Skeletal muscle tissue (tissue), 4 donors: ENCODE measurements around the gene ANXA4. TPM values are rescaled to one million over a fixed set of nuclear protein-coding genes. Genes with fewer than 3 reads are reported as not detected.
A peak's percentile ranks its signal among the peaks of the same experiment; 100 is the strongest.
"Not testable (repeated sequence)": the region's sequence is repeated elsewhere in the genome, so short reads cannot be mapped to it uniquely, and the experiment has no call there.

Experiments
- H3K27ac ChIP-seq: one replicate; pipeline ENCODE4 v1.7.0; 2013; ENCODE audit warnings: mild to moderate bottlenecking, low read depth, low read length, inconsistent platforms
- H3K27me3 ChIP-seq, 3 donors: one replicate each; pipeline ENCODE4 v1.7.0; 2013; ENCODE audit warnings: low read length in 3 of 3; ENCODE audit not compliant: control insufficient read depth in 3 of 3, insufficient read depth in 3 of 3
- H3K36me3 ChIP-seq, 3 donors: one replicate each; pipeline ENCODE4 v1.7.0; 2013; ENCODE audit warnings: low read length in 3 of 3; ENCODE audit not compliant: control insufficient read depth in 3 of 3, insufficient read depth in 3 of 3
- H3K4me1 ChIP-seq, 3 donors: one replicate each; pipeline ENCODE4 v1.7.0; 2013; ENCODE audit warnings: low read length in 3 of 3, mild to moderate bottlenecking in 3 of 3; ENCODE audit not compliant: control insufficient read depth in 3 of 3, insufficient read depth in 3 of 3
- H3K4me3 ChIP-seq, 3 donors: one replicate each; pipeline ENCODE4 v1.7.0; 2013; ENCODE audit warnings: low read length in 3 of 3
- H3K9ac ChIP-seq, 3 donors: one replicate each; pipeline ENCODE4 v1.7.0; 2013; ENCODE audit warnings: low read length in 3 of 3, mild to moderate bottlenecking in 3 of 3, moderate library complexity in 2 of 3, low read depth in 1 of 3
- H3K9me3 ChIP-seq, 3 donors: one replicate each; pipeline ENCODE4 v1.7.0; 2013; ENCODE audit warnings: low read length in 3 of 3; ENCODE audit not compliant: control insufficient read depth in 3 of 3
- total RNA-seq: library from RNA; depleted of rRNA; stranded (reverse); fragments of >200 nt; gene quantifications from one replicate; pipeline ENCODE4 v1.2.3, GENCODE V29; 2014
- donor health status: Osteomylitis.

The ANXA4 gene
- total RNA-seq, 1 donor from 2014 or later: 18.8 TPM

- H3K27ac ChIP-seq: no peak overlapping the region
Observed at GRCh38 chr2:69704446-69704845, 37.5 kb upstream of the ANXA4 start.

GRCh38 chr2:69709290-69709689, 32.6 kb upstream of the ANXA4 start:
- Histone ChIP-seq H3K36me3 (no peaks in the 10 kb centered on the region), H3K27ac (no peak overlapping the region), H3K9ac (no peak overlapping the region)

More at GRCh38 chr2:69704446-69704845, 37.5 kb upstream of the ANXA4 start:
- H3K4me3 ChIP-seq: no peak overlapping the region
- no peaks in the 10 kb centered on the region for H3K9me3 ChIP-seq
- H3K27me3 ChIP-seq: no peaks in the 10 kb centered on the region
- H3K36me3 ChIP-seq: no peaks in the 10 kb centered on the region
- no peaks in the 10 kb centered on the region for H3K4me1 ChIP-seq
- H3K9ac ChIP-seq: no peak overlapping the region

GRCh38 chr2:69711971-69712370, 30.0 kb upstream of the ANXA4 start:
- Histone ChIP-seq H3K4me1 (peaks cover 2 to 3% (median 3%) of the 10 kb centered on the region in 3 donors), H3K36me3 (no peaks in the 10 kb centered on the region), H3K27me3 (no peaks in the 10 kb centered on the region), H3K27ac (no peak overlapping the region), H3K9ac (no peak overlapping the region), H3K9me3 (no peaks in the 10 kb centered on the region), H3K4me3 (no peak overlapping the region)

More at GRCh38 chr2:69709290-69709689, 32.6 kb upstream of the ANXA4 start:
- no peaks in the 10 kb centered on the region for H3K4me1 ChIP-seq
- H3K4me3 ChIP-seq: no peak overlapping the region
- H3K9me3 ChIP-seq: no peaks in the 10 kb centered on the region
- no peaks in the 10 kb centered on the region for H3K27me3 ChIP-seq

GRCh38 chr2:69714024-69714423, 27.9 kb upstream of the ANXA4 start:
- Histone ChIP-seq H3K27me3 (no peaks in the 10 kb centered on the region), H3K4me1 (peaks cover 2 to 3% (median 3%) of the 10 kb centered on the region in 3 donors), H3K9me3 (no peaks in the 10 kb centered on the region), H3K36me3 (no peaks in the 10 kb centered on the region), H3K27ac (no peak overlapping the region), H3K9ac (no peak overlapping the region), H3K4me3 (no peak overlapping the region)

- H3K4me1 ChIP-seq, H3K36me3 ChIP-seq, H3K27ac ChIP-seq, H3K27me3 ChIP-seq, H3K9me3 ChIP-seq: not testable (repeated sequence)
- Histone ChIP-seq H3K9ac (peak overlapping the region in 1 of 3 donors; percentile 28), H3K4me3 (peak overlapping the region in 1 of 3 donors; percentile 45)
Observed at GRCh38 chr2:69714539-69715220, 27.3 kb upstream of the ANXA4 start.

- H3K9ac ChIP-seq: no peak overlapping the region
- peaks cover 2 to 3% (median 3%) of the 10 kb centered on the region in 3 donors for H3K4me1 ChIP-seq
Observed at GRCh38 chr2:69715964-69716363, 26.0 kb upstream of the ANXA4 start.

GRCh38 chr2:69716555-69717120, 25.3 kb upstream of the ANXA4 start:
- Histone ChIP-seq H3K36me3 (no peaks in the 10 kb centered on the region), H3K27me3 (no peaks in the 10 kb centered on the region), H3K9me3 (no peaks in the 10 kb centered on the region), H3K4me3 (no peak overlapping the region), H3K9ac (no peak overlapping the region), H3K27ac (no peak overlapping the region), H3K4me1 (peaks cover 2 to 3% (median 3%) of the 10 kb centered on the region in 3 donors)

More at GRCh38 chr2:69715964-69716363, 26.0 kb upstream of the ANXA4 start:
- Histone ChIP-seq H3K4me3 (no peak overlapping the region), H3K27me3 (no peaks in the 10 kb centered on the region), H3K27ac (no peak overlapping the region), H3K36me3 (no peaks in the 10 kb centered on the region), H3K9me3 (no peaks in the 10 kb centered on the region)

GRCh38 chr2:69717186-69717585, 24.7 kb upstream of the ANXA4 start:
- Histone ChIP-seq H3K9me3 (no peaks in the 10 kb centered on the region), H3K27ac (no peak overlapping the region), H3K4me1 (peaks cover 2 to 3% (median 3%) of the 10 kb centered on the region in 3 donors), H3K4me3 (no peak overlapping the region), H3K27me3 (no peaks in the 10 kb centered on the region), H3K9ac (no peak overlapping the region), H3K36me3 (no peaks in the 10 kb centered on the region)

GRCh38 chr2:69717861-69718273, 24.1 kb upstream of the ANXA4 start:
- no peak overlapping the region for H3K9ac ChIP-seq
- peaks cover 2 to 3% (median 3%) of the 10 kb centered on the region in 3 donors for H3K4me1 ChIP-seq
- H3K36me3 ChIP-seq: no peaks in the 10 kb centered on the region
- H3K27me3 ChIP-seq: no peaks in the 10 kb centered on the region
- H3K27ac ChIP-seq: no peak overlapping the region
- H3K9me3 ChIP-seq: no peaks in the 10 kb centered on the region
- no peak overlapping the region for H3K4me3 ChIP-seq

- no peaks in the 10 kb centered on the region for H3K36me3 ChIP-seq
- no peak overlapping the region for H3K4me3 ChIP-seq
- H3K9me3 ChIP-seq: no peaks in the 10 kb centered on the region
- no peak overlapping the region for H3K27ac ChIP-seq
- H3K9ac ChIP-seq: no peak overlapping the region
- H3K27me3 ChIP-seq: no peaks in the 10 kb centered on the region
- H3K4me1 ChIP-seq: peaks cover 2 to 3% (median 3%) of the 10 kb centered on the region in 3 donors
Observed at GRCh38 chr2:69718338-69718965, 23.5 kb upstream of the ANXA4 start.
